NCI-H226 (cell line): ENCODE results near the gene CCDC3.
"Not testable (repeated sequence)": the region's sequence is repeated elsewhere in the genome, so short reads cannot be mapped to it uniquely, and the experiment has no call there.

Experiments
- DNase-seq: peaks from one replicate; pipeline ENCODE4 v3.0.0-alpha.2; 2015

CCDC3 gene

DNA sequence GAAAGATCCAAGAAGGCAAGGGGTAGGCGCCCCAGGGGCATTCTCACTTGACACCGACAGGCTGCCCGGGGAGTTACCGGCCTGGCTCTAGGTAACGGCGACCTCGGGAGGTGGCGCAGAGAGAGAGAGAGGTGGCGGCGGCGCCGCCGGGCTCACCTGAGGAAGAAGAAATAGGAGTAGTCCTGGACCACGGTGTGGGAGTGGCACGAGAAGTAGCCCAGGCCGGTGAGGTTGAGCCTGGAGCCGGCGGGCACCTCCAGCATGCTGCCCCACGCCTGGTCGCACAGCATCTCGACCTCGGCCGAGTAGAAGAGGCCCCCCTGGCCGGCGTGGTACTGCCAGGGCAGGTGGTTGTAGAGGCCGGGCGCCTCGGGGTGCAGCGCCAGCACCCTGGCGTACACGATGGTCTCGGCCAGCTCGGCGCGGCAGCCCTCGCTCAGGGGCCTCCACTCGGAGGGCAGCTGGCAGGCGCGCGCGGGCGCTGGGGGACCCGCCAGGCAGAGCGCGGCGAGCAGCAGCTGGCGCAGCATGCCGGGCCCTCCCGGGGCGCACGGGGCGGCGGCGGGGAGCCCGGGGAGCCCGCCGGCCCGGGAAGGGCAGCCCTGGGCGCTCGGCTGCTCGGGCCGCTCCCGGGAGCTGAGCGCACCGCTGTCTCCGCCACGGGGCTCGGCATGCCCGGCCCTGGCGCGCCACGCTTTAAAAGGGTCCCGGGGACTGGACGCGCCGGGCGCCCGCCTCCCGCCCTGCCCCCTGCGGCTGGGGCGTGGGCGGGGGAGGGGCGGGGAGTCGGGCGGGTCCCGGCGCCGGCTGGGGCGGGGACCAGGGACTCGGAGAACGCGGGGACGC, at the start of gene CCDC3:
CCDC3 (minus strand) TSS at position 673 of the 846 bp plus-strand sequence; CDS start at position 530, 143 bp downstream.
- no peak for DNase-seq

GRCh38 chr10:13051126-13051694, 49.7 kb upstream of the CCDC3 start:
- DNase-seq = no peak

- no peak for DNase-seq
Measured at GRCh38 chr10:13049774-13050420, 48.4 kb upstream of the CCDC3 start.

- no peak for DNase-seq
Measured at GRCh38 chr10:13048762-13049161, 47.2 kb upstream of the CCDC3 start.

- no peak for DNase-seq
Measured at GRCh38 chr10:13047529-13048206, 46.2 kb upstream of the CCDC3 start.

GRCh38 chr10:13046851-13047528, 45.5 kb upstream of the CCDC3 start:
- no peak for DNase-seq

- no peak for DNase-seq
Measured at GRCh38 chr10:13043520-13043919, 42.0 kb upstream of the CCDC3 start.

DNA sequence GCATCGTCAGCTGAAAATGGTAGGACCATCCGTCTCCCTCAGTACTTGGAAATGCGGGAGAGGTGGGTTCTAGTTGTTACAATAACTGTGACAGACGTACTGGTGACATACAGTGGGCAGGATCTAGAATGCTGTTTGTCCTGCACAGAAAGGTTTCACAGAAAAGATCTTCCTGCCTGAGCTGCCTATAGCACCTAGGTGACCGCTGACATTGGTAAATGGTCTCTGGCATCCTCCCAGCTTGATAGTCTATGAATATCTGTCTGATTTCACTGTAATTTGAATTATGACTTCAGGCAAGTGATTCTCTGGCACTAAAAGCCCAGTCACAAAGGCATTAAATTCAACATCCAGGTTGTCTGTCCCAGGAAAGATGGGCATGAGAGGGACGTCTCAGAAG, 38.2 kb upstream of the CCDC3 start:
- DNase-seq = no peak

GRCh38 chr10:13038391-13038790, 36.9 kb upstream of the CCDC3 start:
- DNase-seq = no peak

- DNase-seq = no peak
Measured at GRCh38 chr10:13037832-13038231, 36.3 kb upstream of the CCDC3 start.

DNA sequence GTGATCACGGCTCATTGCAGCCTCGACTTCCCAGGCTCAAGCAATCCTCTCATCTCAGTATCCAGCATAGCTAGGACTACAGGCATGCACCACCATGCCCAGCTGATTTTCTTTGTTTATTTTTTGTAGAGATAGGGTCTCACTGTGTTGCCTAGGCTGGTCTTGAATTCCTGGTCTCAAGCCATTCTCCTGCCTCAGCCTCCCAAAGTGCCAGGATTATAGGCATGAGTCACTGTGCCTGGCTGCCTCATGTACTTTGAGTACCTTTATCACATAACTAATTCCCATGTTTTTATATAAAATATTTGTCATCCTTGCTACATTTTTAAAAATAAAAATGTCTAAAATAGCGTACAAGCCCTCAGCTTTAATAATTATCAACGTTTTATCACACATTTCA, 35.3 kb upstream of the CCDC3 start:
- DNase-seq = no peak

DNA sequence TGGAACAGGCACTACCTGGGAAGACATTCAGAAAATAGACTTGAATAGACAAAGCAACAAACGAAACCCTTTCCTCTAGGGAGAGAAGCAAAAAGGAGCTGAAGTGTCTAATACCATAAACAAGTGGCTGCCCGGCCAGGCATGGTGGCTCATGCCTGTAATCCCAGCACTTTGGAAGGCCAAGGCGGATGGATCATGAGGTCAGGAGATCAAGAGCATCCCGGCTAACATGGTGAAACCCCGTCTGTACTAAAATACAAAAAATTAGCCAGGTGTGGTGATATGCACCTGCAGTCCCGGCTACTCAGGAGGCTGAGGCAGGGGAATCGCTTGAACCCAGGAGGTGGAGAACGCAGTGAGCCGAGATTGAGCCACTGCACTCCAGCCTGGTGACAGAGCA, 34.2 kb upstream of the CCDC3 start:
- DNase-seq = not testable (repeated sequence)

DNA sequence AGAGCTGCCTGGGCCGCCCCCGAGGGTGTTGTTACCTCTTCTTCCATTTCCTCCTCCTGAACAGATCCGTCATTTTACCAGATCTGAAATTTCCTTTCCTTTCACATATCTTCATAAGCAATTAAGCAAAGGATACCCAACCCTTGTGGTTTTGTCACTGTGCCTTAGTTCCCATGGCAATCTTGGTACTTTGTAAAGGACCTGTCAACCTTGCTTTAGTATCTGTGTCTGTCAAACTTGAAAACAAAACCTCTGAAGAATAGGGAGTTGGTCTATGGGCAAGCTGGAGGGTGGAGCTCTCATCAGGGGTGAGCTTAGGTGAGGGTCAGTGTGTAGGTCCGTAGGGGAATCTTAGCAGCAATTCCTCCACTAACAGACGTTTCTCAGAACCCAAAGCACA, 25.4 kb upstream of the CCDC3 start:
- DNase-seq = no peak

DNA sequence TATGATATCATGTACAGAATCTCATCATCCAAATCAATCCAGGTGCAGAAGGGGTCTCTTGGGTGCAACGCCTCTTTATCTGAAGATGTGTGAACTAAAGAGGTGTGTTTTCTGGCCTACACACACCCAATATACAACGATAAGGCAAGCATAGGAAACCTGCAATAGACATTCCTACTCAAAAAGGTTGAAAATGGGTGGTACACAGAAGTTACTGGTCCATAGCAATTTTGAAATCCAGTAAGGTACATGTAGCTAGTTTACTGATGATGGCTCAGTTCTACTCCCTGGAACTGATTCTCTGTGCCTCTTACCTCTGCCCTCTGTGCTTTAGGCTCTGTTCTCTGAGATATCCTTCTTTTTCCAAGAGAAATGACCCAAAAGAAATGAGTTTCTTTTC, 22.2 kb upstream of the CCDC3 start:
- no peak for DNase-seq

DNA sequence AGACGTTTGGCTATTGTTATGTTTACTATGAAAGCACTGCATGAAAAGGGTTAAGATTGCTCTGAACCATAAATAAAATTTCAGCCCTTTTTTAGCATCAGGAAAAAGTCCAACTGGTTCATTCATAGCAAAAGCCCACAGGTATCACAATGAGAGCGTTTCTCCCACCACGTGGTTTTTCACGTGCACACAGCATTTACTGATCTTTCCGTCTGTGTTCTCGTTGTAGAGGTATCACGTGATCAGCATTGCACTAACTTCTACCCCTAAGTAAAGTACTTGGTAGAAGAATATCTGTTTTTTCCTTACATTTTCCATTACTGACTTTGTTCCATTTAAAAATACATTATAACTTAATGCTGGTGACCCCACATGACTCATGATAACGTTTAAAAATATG, 17.8 kb upstream of the CCDC3 start:
- DNase-seq = no peak

DNA sequence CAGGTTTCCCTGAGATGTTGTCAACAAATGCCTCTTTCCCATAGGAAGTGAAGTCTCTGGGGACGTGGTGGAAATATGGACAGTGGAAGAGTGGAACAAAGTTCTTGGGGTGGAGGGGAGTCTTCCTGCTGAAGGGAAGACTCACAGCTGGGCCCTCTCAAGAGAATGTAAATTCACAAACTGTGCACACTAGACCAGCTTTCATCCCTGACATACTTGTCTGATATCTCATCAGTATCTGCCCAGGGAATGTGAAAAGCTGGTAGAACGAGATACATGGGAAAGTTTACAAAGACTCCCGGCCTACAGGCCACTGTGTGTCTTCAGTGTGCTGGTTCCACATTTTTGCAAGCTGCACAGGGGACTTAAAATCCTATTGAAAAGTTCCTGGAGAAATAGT, 16.7 kb upstream of the CCDC3 start:
- DNase-seq = peak; percentile 49

DNA sequence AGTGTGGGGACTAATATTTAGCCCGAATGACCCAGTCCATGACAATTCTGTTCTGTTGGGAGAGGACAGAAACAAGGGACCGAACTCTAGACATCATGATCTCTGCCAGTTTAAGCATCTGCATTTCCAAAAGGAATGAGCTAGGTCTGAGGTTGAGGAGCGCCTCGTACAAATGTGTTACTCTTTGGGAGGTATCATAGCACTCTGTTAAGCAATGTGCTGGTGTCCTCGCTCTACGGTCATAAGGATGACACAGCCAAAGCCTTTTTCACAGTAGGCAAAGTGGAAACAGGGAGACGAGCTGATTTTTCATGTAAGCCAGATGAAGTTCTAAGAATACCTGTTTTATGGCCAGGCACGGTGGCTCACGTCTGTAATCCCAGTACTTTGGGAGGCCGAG, 15.4 kb upstream of the CCDC3 start:
- no peak for DNase-seq

GRCh38 chr10:13016426-13016825, 14.9 kb upstream of the CCDC3 start:
- peak; percentile 79 for DNase-seq

- no peak for DNase-seq
Measured at GRCh38 chr10:13006037-13006436, 4.5 kb upstream of the CCDC3 start.

DNA sequence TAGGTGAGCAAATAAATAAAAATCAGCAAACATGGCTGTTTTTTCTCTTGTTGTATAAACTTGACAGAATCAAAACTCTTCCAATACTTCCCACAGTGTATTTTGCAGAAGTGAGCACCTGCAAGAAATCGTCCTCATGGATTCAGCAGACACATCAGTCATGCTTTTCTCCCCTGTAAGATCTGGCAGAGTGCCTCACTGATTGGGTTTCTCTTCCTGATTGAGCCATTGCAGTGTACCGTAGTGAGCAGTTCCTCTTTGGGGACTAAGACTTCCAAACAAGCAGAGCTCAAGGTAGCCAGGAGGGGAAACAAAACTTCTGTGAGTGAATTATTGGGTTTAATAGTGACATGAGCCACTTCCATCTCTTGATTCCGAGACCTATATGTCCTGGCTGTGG, 2.2 kb upstream of the CCDC3 start:
- DNase-seq = no peak

DNA sequence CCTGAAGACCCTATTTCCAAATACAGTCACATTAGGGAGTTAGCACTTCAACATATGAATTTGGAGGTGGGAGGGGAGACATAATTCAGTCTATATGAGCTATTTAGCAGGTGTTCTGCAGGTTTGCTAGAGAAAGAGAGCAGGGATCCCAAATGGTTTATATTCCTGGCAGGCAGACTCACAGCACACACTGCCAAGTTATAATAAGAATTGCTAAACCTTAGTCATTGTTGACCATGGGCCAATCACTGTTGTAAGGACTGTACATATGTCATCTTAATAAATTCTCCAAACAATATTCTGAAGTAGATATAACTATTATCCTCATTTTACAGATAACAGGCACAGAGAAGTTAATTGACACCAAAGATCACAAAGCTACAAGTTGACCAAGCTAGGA, 1.5 kb upstream of the CCDC3 start:
- no peak for DNase-seq

DNA sequence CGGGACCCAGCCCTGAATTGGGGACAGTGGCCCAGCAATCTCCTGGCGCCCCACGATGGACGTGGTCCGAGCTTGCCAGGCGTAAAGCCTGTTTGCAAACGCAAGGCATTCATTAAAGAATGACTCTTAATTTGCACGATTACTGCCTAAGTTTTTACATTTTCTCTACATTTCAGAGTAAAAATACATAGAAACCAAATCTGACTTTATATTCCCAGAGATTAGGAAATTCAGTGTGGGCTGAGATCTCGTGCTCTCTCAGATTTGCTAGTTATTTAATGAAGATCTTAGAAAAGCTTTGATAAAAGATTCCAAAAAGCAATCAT, 337 bp upstream of the CCDC3 start:
- DNase-seq = no peak

- peak; percentile 11 for DNase-seq
Measured at GRCh38 chr10:13000431-13000830, 1.1 kb downstream of the CCDC3 start.
